SJCRH30 (cell line): ENCODE measurements around the gene FGGY. TPM values are rescaled to one million over a fixed set of nuclear protein-coding genes. Genes with fewer than 3 reads are reported as not detected.
"Not testable (repeated sequence)": the region's sequence is repeated elsewhere in the genome, so short reads cannot be mapped to it uniquely, and the experiment has no call there.

Experiments used
- DNase-seq, 2 experiments: peaks; one replicate each; pipeline ENCODE4 v3.0.0-alpha.2; 2015 to 2020
- H3K27ac ChIP-seq: fragments of 250-450 bp; sonication (Bioruptor Pico); 2 replicates; pipeline ENCODE4 v1.5.1; 2020; ENCODE audit warnings: mild to moderate bottlenecking, moderate library complexity
- H3K27me3 ChIP-seq: fragments of 250-450 bp; sonication (Bioruptor Pico); 2 replicates; pipeline ENCODE4 v1.5.1; 2020; ENCODE audit warnings: mild to moderate bottlenecking, moderate library complexity
- H3K36me3 ChIP-seq: fragments of 250-450 bp; sonication (Bioruptor Pico); 2 replicates; pipeline ENCODE4 v1.5.1; 2020; ENCODE audit warnings: mild to moderate bottlenecking, moderate library complexity
- H3K4me1 ChIP-seq: fragments of 250-450 bp; sonication (Bioruptor Pico); 2 replicates; pipeline ENCODE4 v1.5.1; 2020; ENCODE audit warnings: mild to moderate bottlenecking, moderate library complexity
- H3K4me3 ChIP-seq: fragments of 250-450 bp; sonication (Bioruptor Pico); 2 replicates; pipeline ENCODE4 v1.5.1; 2020; ENCODE audit warnings: mild to moderate bottlenecking, moderate library complexity
- H3K9me3 ChIP-seq: fragments of 250-450 bp; sonication (Bioruptor Pico); replicated peaks from 2 replicates; pipeline ENCODE4 v1.5.1; 2020; ENCODE audit warnings: mild to moderate bottlenecking, moderate library complexity
- total RNA-seq: library from RNA; depleted of rRNA; stranded (reverse); fragments of >200 nt; shearing (Covaris generic); gene quantifications from 2 replicates; pipeline ENCODE4 v1.2.3, GENCODE V29; 2014

The FGGY gene
- total RNA-seq, 1 experiment from 2014 or later: 31.8 TPM

DNA sequence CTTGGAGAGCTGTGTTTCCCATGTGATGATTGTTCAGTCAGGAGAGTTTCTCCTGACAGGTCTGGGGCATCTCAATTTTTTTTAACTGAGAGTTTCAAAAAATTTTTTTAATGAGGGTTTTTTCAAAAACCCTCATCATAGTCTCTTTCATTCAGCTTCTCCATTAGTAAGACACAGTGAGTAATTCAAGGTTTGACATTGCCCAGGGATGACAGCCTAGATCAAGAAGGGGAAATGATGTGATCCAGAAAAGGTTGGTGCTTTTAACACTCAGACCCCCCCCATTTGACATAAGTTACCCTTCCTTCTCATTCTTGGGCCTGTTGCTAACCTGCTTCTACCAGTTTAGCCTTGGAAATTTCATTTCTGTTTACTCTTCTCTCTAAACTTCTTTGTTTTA lies 328.5 kb downstream of the FGGY start:
- Histone ChIP-seq H3K9me3 (no peaks in the 10 kb centered on the region), H3K4me3 (no peak overlapping the region), H3K36me3 (no peaks in the 10 kb centered on the region), H3K27me3 (no peaks in the 10 kb centered on the region), H3K4me1 (no peaks in the 10 kb centered on the region), H3K27ac (no peak overlapping the region)
- no peak for DNase-seq

DNA sequence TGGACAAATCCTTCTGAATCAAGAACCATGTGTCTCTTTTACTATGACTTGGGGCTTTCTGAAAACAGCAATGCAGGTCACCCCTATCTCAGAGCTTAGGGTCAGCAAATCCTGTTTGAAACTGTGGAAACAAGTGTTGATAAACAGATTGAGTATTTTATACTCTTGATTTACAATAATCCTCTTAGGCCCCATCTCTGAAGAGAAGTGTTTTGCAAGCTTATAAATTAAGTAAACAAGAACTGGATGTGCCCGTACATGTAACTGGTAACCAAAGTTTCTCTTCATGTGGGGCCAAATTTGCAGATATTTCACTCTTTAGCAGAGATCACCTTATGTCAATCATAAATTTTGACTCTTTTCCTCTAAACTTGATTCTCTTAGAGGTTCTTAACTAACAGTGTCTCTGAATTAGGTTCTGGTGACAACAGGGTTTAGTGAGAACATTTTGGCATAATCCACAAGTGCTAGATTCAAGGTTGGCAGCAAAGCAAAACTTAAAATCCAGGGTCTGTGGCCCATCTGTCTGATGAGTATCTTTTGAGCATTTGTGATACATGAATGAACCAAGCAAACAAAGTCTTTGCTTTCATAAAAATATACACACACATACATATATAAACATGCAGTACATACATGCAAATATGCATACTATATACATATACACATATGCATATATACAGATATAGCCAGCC lies 334.8 kb downstream of the FGGY start:
- H3K27me3 ChIP-seq: no peaks in the 10 kb centered on the region

DNA sequence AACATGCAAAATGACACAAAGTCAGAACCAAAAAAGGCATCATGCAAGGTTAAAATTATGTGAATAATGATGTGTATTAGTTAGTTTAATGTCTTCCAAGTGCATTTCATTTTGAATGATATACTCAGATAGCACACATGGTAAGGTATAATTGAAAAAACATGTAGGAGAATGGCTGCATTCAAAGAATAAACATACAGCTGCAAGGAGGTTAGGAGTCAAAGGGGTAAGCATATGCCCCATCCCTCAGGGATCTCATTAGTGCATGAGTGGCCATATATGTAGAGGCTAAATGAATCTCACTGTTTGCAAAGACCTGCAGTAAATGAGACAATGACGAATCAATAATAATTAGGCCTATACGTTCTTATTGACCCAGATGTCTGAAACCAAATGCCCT lies 338.2 kb downstream of the FGGY start:
- DNase-seq: no peak
- no peaks in the 10 kb centered on the region for H3K27me3 ChIP-seq
- H3K9me3 ChIP-seq: 0 out of 2 replicates have a peak, but pooled peaks cover 3% of the 10 kb centered on the region
- peaks cover 3% of the 10 kb centered on the region; the same call in 1 of the 2 replicates for H3K4me1 ChIP-seq
- no peaks in the 10 kb centered on the region for H3K36me3 ChIP-seq
- no peak overlapping the region for H3K4me3 ChIP-seq
- H3K27ac ChIP-seq: no peak overlapping the region

More for the DNA sequence above, 334.8 kb downstream of the FGGY start:
- DNase-seq: no peak
- no peaks in the 10 kb centered on the region for H3K9me3 ChIP-seq
- H3K36me3 ChIP-seq: no peaks in the 10 kb centered on the region
- peaks cover 3% of the 10 kb centered on the region; the same call in 1 of the 2 replicates for H3K4me1 ChIP-seq
- H3K4me3 ChIP-seq: no peak overlapping the region
- no peak overlapping the region for H3K27ac ChIP-seq

DNA sequence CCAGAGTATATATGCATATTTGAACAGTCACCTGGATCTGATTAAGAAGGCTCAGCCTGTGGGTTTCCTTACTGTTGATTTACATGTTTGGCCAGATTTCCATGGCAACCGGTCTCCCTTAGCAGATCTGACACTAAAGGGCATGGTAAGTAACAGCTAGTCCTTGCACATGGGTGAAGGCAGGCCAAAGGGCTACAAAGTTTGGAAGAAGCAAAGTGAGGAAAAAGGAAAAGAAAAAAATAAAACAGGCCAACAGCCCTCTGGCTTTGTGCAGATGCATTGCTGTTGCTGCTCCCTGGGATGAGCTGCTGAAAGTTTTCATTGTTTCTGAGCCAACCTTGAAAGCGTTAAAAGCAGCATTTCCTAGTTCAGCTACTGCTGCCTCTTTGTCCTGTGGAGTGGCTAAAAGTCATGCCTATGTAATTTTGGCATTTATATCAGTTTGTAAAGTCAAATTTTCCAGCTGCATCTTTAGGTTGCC lies 341.4 kb downstream of the FGGY start:
- no peaks in the 10 kb centered on the region for H3K36me3 ChIP-seq
- H3K27ac ChIP-seq: no peak overlapping the region
- DNase-seq: peak in 1 of 2 experiments; percentile 12
- no peaks in the 10 kb centered on the region for H3K27me3 ChIP-seq
- H3K4me3 ChIP-seq: no peak overlapping the region
- H3K9me3 ChIP-seq: 0 out of 2 replicates have a peak, but pooled peaks cover 3% of the 10 kb centered on the region
- no peaks in the 10 kb centered on the region for H3K4me1 ChIP-seq

DNA sequence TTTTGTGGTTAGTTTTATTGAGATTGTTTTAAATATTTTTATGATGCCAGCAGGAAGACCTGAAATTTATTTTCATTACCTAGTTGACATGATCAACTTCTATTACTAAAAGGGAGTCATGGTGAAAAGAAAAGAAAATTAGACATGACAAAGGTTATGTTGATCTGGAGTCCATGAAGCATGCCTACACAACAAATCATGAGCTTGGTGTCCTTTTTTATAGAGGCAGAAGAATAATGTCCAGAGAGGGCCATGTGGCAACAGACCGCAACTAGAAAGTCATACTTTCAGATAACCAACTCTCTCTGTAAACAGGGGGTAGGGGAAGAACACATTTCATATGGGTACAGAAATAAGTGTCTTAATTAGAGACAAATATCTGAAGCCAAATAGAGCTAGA lies 342.4 kb downstream of the FGGY start:
- Histone ChIP-seq H3K9me3 (peaks cover 3% of the 10 kb centered on the region; the same call in 1 of the 2 replicates), H3K4me1 (no peaks in the 10 kb centered on the region), H3K36me3 (no peaks in the 10 kb centered on the region), H3K27me3 (no peaks in the 10 kb centered on the region), H3K4me3 (no peak overlapping the region), H3K27ac (no peak overlapping the region)
- DNase-seq: no peak

DNA sequence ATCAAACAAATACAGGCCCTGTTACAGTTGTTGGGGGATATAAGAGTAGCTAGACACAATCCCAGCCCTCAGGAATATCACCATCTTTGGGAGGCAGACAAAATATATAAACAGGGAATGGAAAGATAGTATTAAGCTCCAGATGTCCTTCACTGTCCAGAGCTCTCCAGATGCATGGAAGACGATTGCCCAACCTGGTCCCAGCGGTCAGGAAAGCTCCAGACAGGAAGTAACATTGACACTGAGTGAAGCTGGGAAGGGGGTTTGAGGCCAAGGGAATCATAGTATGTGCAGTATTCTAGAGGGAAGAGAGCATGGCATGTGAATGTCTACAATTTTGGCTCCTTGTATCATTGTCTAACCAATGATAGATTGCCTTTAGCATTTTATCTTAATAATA lies 344.0 kb downstream of the FGGY start:
- H3K36me3 ChIP-seq: no peaks in the 10 kb centered on the region
- no peak for DNase-seq
- H3K4me1 ChIP-seq: no peaks in the 10 kb centered on the region
- H3K9me3 ChIP-seq: peaks cover 3% of the 10 kb centered on the region; the same call in 1 of the 2 replicates
- no peaks in the 10 kb centered on the region for H3K27me3 ChIP-seq
- no peak overlapping the region for H3K4me3 ChIP-seq
- no peak overlapping the region for H3K27ac ChIP-seq

DNA sequence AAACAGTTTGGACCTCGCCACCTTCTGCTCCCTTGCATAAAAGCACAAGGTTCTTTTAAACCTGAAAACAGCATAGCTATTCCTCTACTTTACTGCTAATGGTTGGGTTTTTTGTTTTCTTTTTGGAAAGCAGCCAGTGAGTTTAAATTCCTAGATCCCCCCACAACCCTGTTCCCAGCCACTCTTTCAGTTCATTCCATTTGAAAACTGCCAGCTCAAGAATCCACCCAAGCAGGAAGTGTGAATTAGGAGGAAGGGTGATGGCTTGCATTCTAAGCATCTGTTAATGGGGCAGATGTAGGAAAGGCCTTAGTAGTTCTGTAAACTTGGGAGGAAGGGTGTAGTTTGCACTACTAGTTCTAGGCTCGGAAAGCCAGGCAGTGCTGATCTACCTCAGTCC lies 344.9 kb downstream of the FGGY start:
- Histone ChIP-seq H3K27ac (no peak overlapping the region), H3K9me3 (peaks cover 4% of the 10 kb centered on the region), H3K36me3 (no peaks in the 10 kb centered on the region), H3K4me3 (no peak overlapping the region), H3K27me3 (no peaks in the 10 kb centered on the region), H3K4me1 (no peaks in the 10 kb centered on the region)
- DNase-seq: peak in 1 of 2 experiments; percentile 15

DNA sequence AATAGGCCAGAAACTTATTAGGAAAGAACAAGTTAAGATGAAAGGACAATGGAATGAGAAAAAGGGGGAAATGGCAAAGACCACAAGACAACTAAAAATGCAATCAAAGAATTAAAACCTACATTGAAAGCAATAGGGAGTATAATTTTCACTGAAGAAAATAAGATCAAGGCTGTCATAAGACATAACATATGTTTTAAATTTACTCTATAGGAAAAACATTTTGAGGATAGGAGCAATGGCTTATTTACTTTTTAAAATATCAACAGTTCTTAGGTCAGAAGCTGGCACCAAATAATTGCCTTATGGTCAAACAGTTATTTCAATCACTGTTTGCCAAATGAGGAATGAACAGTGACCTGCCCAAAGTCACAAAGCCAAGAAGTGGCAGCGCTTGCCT lies 346.6 kb downstream of the FGGY start:
- Histone ChIP-seq H3K4me3 (no peak overlapping the region), H3K27me3 (no peaks in the 10 kb centered on the region), H3K4me1 (no peaks in the 10 kb centered on the region), H3K9me3 (peaks cover 10% of the 10 kb centered on the region), H3K36me3 (peaks cover 2% of the 10 kb centered on the region; the same call in 1 of the 2 replicates), H3K27ac (no peak overlapping the region)
- no peak for DNase-seq

DNA sequence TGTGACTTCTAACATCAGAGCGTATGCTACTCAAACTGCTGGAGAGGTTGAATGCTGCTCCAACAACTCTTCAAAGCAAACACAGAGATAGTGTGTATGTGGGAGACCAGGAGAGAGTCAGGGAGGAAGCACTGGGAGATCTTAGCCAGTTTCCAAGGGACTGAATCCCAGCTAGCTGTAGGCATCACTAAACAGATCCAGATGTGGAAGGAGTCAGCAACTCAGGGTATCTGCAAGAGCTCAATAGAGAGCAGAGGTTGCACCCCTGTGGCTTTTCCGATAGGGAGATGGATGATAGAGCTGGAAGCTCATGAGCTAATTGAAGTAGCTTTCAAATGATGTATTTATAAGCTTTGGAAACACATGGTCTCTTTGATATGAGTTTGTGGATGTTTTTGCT lies 349.0 kb downstream of the FGGY start:
- Histone ChIP-seq H3K27ac (no peak overlapping the region), H3K4me1 (no peaks in the 10 kb centered on the region), H3K36me3 (peaks cover 2% of the 10 kb centered on the region; the same call in 1 of the 2 replicates), H3K9me3 (peaks cover 10% of the 10 kb centered on the region), H3K4me3 (no peak overlapping the region), H3K27me3 (no peaks in the 10 kb centered on the region)
- no peak for DNase-seq

DNA sequence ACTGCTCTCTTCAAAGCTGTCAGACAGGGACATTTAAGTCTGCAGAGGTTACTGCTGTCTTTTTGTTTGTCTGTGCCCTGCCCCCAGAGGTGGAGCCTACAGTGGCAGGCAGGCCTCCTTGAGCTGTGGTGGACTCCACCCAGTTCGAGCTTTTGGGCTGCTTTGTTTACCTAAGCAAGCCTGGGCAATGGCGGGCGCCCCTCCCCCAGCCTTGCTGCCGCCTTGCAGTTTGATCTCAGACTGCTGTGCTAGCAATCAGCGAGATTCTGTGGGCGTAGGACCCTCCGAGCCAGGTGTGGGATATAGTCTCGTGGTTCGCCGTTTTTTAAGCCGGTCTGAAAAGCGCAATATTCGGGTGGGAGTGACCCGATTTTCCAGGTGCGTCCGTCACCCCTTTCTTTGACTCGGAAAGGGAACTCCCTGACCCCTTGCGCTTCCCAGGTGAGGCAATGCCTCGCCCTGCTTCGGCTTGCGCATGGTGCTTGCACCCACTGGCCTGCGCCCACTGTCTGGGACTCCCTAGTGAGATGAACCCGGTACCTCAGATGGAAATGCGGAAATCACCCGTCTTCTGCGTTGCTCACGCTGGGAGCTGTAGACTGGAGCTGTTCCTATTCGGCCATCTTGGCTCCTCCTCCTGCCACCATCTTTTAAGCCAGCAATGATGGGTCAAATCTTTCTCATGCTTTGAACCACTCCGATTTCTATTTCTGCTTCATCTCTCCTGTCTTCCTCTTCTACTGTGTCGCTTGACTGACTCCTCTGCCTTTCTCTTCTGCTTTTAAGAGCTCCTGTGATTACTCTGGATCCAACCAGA lies 356.5 kb downstream of the FGGY start:
- not testable (repeated sequence) for H3K36me3 ChIP-seq, H3K9me3 ChIP-seq, H3K27ac ChIP-seq, H3K4me3 ChIP-seq, H3K4me1 ChIP-seq, DNase-seq, H3K27me3 ChIP-seq

DNA sequence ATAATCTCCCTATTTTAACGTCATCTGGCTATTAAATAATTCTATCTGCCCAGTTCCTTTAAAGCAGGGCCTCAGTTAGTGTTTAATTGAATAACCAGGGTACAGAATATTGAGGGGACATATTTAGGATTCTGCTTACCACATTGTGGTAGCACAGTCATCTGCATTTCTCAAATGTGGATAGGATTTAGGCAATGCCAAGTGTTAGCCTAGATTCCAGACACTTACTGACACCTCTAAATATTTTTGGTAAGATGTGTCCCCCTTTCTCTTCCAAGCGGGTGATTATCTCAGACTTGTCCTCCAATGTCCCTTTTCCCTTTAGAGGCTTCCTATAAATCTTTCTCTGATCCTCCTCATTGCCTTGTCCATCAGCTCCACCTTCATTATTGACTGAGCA lies 357.1 kb downstream of the FGGY start:
- H3K9me3 ChIP-seq: peaks cover 4% of the 10 kb centered on the region; the same call in 1 of the 2 replicates
- H3K4me1 ChIP-seq: no peaks in the 10 kb centered on the region
- DNase-seq: no peak
- no peaks in the 10 kb centered on the region for H3K36me3 ChIP-seq
- H3K4me3 ChIP-seq: no peak overlapping the region
- no peaks in the 10 kb centered on the region for H3K27me3 ChIP-seq
- no peak overlapping the region for H3K27ac ChIP-seq

DNA sequence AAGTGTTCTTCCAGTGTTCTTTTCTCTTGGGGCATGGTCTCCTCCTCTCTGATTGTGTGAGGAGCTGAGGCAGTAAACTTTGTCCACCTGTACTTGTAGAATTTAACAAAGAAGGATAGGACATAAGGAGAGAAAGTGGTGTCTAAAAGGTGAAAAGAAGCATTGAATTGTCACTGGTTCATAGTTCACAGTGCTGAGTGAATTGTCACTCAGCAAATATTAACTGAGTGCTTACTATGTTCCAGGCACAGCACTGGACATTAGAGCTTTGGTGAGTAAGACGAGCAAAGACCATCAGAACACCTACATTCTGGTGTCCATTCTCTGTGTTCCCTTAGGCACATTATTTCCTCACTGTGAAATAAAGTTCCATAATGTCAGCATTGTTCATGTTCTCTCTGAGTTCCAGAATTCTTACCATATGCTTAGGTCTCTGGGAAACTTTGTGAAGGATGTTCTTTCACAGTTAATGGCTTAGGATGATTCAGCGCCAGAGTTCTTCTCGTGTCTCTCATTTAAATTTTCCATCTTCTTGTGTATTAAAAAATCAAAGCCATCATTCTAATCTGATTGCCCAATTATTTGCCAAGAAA lies 361.1 kb downstream of the FGGY start:
- no peak for DNase-seq
- Histone ChIP-seq H3K27ac (no peak overlapping the region), H3K36me3 (0 out of 2 replicates have a peak, but pooled peaks cover 2% of the 10 kb centered on the region)

DNA sequence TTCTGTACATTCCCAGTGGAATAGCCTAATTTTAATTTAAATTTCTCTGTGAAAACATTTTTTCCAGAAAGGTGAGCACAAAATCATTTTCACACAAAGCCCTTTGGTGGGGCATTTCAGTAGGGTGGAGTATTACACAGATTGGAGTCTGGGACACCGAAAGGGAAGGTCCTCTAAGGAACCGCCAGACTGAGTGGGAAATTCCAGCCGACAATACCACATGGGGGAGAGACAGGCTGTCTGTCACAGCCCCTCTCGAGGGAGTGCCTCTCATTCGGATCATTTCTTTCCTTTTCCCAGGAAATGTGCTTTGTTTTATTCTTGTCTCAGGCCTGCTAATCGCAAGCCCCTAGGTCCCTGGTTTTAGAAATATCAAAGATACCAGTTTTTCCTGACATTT lies 367.3 kb downstream of the FGGY start:
- Histone ChIP-seq H3K9me3 (peaks cover 7% of the 10 kb centered on the region), H3K27me3 (no peaks in the 10 kb centered on the region), H3K4me3 (no peak overlapping the region), H3K27ac (no peak overlapping the region), H3K36me3 (0 out of 2 replicates have a peak, but pooled peaks cover 2% of the 10 kb centered on the region), H3K4me1 (peaks cover 16% of the 10 kb centered on the region)
- DNase-seq: no peak

More for the DNA sequence above, 361.1 kb downstream of the FGGY start:
- Histone ChIP-seq H3K27me3 (no peaks in the 10 kb centered on the region), H3K4me1 (peaks cover 10% of the 10 kb centered on the region; the same call in 1 of the 2 replicates), H3K4me3 (no peak overlapping the region), H3K9me3 (peaks cover 8% of the 10 kb centered on the region)

DNA sequence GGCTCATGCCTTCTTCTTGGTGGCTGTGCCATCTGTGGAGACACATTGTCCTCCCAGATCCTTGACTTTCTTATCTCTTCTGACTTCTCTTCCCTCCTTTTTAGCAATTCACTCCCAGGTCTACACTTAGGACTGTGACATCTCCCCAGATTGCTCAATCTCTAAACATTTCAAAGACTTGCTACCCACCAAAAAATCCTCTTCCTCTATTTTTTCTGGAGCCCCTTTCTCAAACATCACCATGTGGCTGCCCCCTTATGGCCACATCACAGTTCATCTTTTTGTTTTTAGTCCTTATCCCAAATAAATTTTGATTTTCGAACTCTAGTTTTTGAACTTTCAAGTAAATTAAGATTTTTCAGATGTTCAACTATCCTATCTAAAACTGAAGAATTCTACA lies 369.2 kb downstream of the FGGY start:
- H3K9me3 ChIP-seq: peaks cover 7% of the 10 kb centered on the region
- H3K4me3 ChIP-seq: no peak overlapping the region
- DNase-seq: no peak
- H3K27me3 ChIP-seq: no peaks in the 10 kb centered on the region
- H3K36me3 ChIP-seq: 0 out of 2 replicates have a peak, but pooled peaks cover 2% of the 10 kb centered on the region
- H3K27ac ChIP-seq: no peak overlapping the region
- peaks cover 22% of the 10 kb centered on the region for H3K4me1 ChIP-seq

DNA sequence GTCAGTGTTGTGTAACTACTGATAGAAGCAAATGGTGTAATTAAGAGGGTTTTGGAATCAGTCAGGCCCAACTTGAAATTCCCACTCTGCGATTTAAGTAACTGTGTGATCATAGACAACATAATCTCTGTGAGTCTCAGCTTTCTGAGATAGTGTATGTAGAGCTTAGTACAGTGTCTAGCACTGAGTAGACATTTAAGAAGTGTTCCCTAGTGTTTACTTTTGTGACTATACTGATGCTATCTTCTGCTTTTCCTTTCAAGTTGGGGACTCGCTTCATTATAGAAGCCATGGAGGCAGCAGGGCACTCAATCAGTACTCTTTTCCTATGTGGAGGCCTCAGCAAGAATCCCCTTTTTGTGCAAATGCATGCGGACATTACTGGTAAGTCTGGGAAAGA lies 370.1 kb downstream of the FGGY start:
- 0 out of 2 replicates have a peak, but pooled peaks cover 2% of the 10 kb centered on the region for H3K36me3 ChIP-seq
- no peak for DNase-seq
- H3K27ac ChIP-seq: no peak overlapping the region
- peaks cover 26% of the 10 kb centered on the region for H3K4me1 ChIP-seq
- H3K4me3 ChIP-seq: no peak overlapping the region
- H3K9me3 ChIP-seq: peaks cover 7% of the 10 kb centered on the region
- no peaks in the 10 kb centered on the region for H3K27me3 ChIP-seq
